Stomach (tissue), 4 donors: Measurements from ENCODE around the gene LBR.

Experiments used
- EP300 ChIP-seq: sonication (generic); formaldehyde crosslinking; IDR thresholded peaks from one replicate; pipeline ENCODE4 v1.6.1; 2017; ENCODE audit warnings: antibody characterized with exemption
- POLR2A ChIP-seq, 4 donors: fragments of 450-650 bp; IDR thresholded peaks; one replicate each; pipeline ENCODE4 v1.6.1; 2016; ENCODE audit warnings: antibody characterized with exemption in 4 of 4, control low read depth in 2 of 4, mild to moderate bottlenecking in 1 of 4, moderate library complexity in 1 of 4
- POLR2AphosphoS5 ChIP-seq, 3 donors: sonication (generic); formaldehyde crosslinking; IDR thresholded peaks; one replicate each; pipeline ENCODE4 v1.6.1; 2016; ENCODE audit warnings: antibody characterized with exemption in 3 of 3
- TF ChIP-seq, protein P1 (sequence below), 7 experiments: fragments of 450-650 bp in 4 of 7; fragments of 200-600 bp in 3 of 7; sonication (generic) in 3 of 7; IDR thresholded peaks; one replicate each; pipeline ENCODE4 v1.5.1; 2016 to 2019; ENCODE audit warnings: antibody characterized with exemption in 7 of 7, control low read depth in 2 of 7, mild to moderate bottlenecking in 1 of 7

DNA sequence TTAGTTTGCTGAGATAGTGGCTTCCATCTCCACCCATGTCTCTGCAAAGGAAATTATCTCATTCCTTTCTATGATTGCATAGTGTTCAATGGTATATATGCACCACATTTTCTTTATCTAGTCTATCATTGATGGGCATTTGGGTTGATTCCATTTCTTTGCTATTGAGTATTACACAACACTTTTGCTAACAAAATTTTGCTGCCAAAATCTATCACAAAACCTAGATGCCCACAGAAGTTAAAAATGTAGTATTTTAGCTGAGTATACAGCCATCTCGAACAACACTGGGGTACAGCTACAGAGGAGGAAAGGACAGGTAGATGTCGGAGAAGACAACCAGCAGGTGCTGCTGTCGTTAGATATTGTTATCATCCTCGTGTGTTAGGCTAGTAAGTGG, 67.7 kb downstream of the LBR start:
- no peak for TF ChIP-seq POLR2AphosphoS5 (IDR thresholded peaks at IDR 0.05)
- no peak for TF ChIP-seq POLR2A (IDR thresholded peaks at IDR 0.05)
- no peak for TF ChIP-seq EP300
- TF ChIP-seq, protein P1, sequence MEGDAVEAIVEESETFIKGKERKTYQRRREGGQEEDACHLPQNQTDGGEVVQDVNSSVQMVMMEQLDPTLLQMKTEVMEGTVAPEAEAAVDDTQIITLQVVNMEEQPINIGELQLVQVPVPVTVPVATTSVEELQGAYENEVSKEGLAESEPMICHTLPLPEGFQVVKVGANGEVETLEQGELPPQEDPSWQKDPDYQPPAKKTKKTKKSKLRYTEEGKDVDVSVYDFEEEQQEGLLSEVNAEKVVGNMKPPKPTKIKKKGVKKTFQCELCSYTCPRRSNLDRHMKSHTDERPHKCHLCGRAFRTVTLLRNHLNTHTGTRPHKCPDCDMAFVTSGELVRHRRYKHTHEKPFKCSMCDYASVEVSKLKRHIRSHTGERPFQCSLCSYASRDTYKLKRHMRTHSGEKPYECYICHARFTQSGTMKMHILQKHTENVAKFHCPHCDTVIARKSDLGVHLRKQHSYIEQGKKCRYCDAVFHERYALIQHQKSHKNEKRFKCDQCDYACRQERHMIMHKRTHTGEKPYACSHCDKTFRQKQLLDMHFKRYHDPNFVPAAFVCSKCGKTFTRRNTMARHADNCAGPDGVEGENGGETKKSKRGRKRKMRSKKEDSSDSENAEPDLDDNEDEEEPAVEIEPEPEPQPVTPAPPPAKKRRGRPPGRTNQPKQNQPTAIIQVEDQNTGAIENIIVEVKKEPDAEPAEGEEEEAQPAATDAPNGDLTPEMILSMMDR (IDR thresholded peaks at IDR 0.05), result no peak
